ENCODE results near the gene SNAPC4.

Gene SNAPC4

GRCh38 chr9:136361047-136361753 lies 38.8 kb downstream of the SNAPC4 start:
- Histone ChIP-seq H3K4me2 (ENCODE audit: low read depth, low read length, poor library complexity, severe bottlenecking) (no peak overlapping the region), H3K27ac (ENCODE audit: low read depth, low read length) (no peak overlapping the region), H3K9me2 (replicated peaks; ENCODE audit: insufficient read depth, low read length) (no peaks in the 10 kb centered on the region), H3K9ac (ENCODE audit: low read length) (no peak overlapping the region), H3K4me3 (ENCODE audit: insufficient read depth, low read length, poor library complexity, severe bottlenecking) (no peak overlapping the region), H3F3A (ENCODE audit: insufficient read depth) (no peaks in the 10 kb centered on the region), H3K79me2 (ENCODE audit: insufficient read depth, low read length) (no peaks in the 10 kb centered on the region), H3K27me3 (ENCODE audit: low read length) (no peaks in the 10 kb centered on the region), H3K9me3 (ENCODE audit: insufficient read depth, low read length) (no peaks in the 10 kb centered on the region), H2AFZ (ENCODE audit: low read depth, low read length, severe bottlenecking) (no peak overlapping the region), H3K36me3 (ENCODE audit: low read length) (no peaks in the 10 kb centered on the region), H4K20me1 (ENCODE audit: low read depth, low read length) (no peaks in the 10 kb centered on the region)
- no peak for TF ChIP-seq EZH2phosphoT487 (conservative IDR thresholded peaks at IDR 0.05; ENCODE audit: low read length)

GRCh38 chr9:136359774-136360718 lies 39.9 kb downstream of the SNAPC4 start:
- Histone ChIP-seq H3K27ac (ENCODE audit: low read depth, low read length) (no peak overlapping the region), H3K79me2 (ENCODE audit: insufficient read depth, low read length) (no peaks in the 10 kb centered on the region), H3F3A (ENCODE audit: insufficient read depth) (no peaks in the 10 kb centered on the region), H3K27me3 (ENCODE audit: low read length) (no peaks in the 10 kb centered on the region), H3K9ac (ENCODE audit: low read length) (no peak overlapping the region), H3K36me3 (ENCODE audit: low read length) (no peaks in the 10 kb centered on the region), H4K20me1 (ENCODE audit: low read depth, low read length) (no peaks in the 10 kb centered on the region), H3K4me3 (ENCODE audit: insufficient read depth, low read length, poor library complexity, severe bottlenecking) (no peak overlapping the region), H3K9me3 (ENCODE audit: insufficient read depth, low read length) (no peaks in the 10 kb centered on the region), H3K9me2 (replicated peaks; ENCODE audit: insufficient read depth, low read length) (no peaks in the 10 kb centered on the region), H2AFZ (ENCODE audit: low read depth, low read length, severe bottlenecking) (no peak overlapping the region), H3K4me2 (ENCODE audit: low read depth, low read length, poor library complexity, severe bottlenecking) (no peak overlapping the region)
- TF ChIP-seq EZH2phosphoT487 (conservative IDR thresholded peaks at IDR 0.05; ENCODE audit: low read length): no peak
- TF ChIP-seq CTCF (IDR thresholded peaks at IDR 0.05; ENCODE audit: insufficient read depth, low read length, poor library complexity, severe bottlenecking): no peak

GRCh38 chr9:136358888-136359287 lies 41.1 kb downstream of the SNAPC4 start:
- no peaks in the 10 kb centered on the region for H3K36me3 ChIP-seq (ENCODE audit: low read length)
- H3K9ac ChIP-seq (ENCODE audit: low read length): no peak overlapping the region
- no peaks in the 10 kb centered on the region for H3K27me3 ChIP-seq (ENCODE audit: low read length)

More at GRCh38 chr9:136358888-136359287, 41.1 kb downstream of the SNAPC4 start:
- Histone ChIP-seq H3K4me3 (ENCODE audit: insufficient read depth, low read length, poor library complexity, severe bottlenecking) (no peak overlapping the region), H3F3A (ENCODE audit: insufficient read depth) (no peaks in the 10 kb centered on the region), H3K9me2 (replicated peaks; ENCODE audit: insufficient read depth, low read length) (no peaks in the 10 kb centered on the region), H3K27ac (ENCODE audit: low read depth, low read length) (no peak overlapping the region), H3K79me2 (ENCODE audit: insufficient read depth, low read length) (no peaks in the 10 kb centered on the region), H3K4me2 (ENCODE audit: low read depth, low read length, poor library complexity, severe bottlenecking) (no peak overlapping the region), H2AFZ (ENCODE audit: low read depth, low read length, severe bottlenecking) (no peak overlapping the region), H4K20me1 (ENCODE audit: low read depth, low read length) (no peaks in the 10 kb centered on the region), H3K9me3 (ENCODE audit: insufficient read depth, low read length) (no peaks in the 10 kb centered on the region)
- no peak for TF ChIP-seq CTCF (IDR thresholded peaks at IDR 0.05; ENCODE audit: insufficient read depth, low read length, poor library complexity, severe bottlenecking)
- TF ChIP-seq EZH2phosphoT487 (conservative IDR thresholded peaks at IDR 0.05; ENCODE audit: low read length): no peak
